ENCODE results near the gene PPM1L. TPM values are rescaled to one million over a fixed set of nuclear protein-coding genes. Genes with fewer than 3 reads are reported as not detected.

Gene PPM1L
- total RNA-seq, 4 donors from 2014 or later, result 31.5 to 40.2 (median 34.0) TPM

DNA sequence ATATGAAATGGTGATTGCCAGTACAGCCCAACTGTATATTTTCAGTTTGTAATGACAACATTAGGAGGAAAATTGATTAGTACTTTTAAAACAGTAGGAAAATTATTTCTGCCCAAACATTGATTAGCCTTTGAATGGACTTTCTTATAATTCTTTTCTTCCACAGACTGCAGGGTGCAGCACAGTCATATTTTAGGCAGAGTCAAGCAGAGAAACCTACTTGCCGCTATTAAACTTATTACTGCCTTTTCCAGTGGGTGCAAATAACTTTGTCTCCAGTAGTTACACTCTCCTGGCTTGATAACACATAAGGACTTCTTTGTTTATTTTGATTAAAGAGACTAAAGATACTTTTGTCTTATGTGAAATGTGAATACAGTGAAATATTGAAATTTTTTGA, 85.4 kb downstream of the PPM1L start:
- Histone ChIP-seq H3K4me3 (no peak overlapping the region), H3K27ac (no peak overlapping the region), H3K36me3 (no peaks in the 10 kb centered on the region), H3K27me3 (no peaks in the 10 kb centered on the region), H3K9me3 (no peaks in the 10 kb centered on the region), H3K4me1 (no peaks in the 10 kb centered on the region)
- no peak for DNase-seq (ENCODE audit: low spot score in 2 of 2)
- 92% methylated on average over 1 of the region's 1 CpG for WGBS
- TF ChIP-seq POLR2A (IDR thresholded peaks at IDR 0.05) (no peak), POLR2AphosphoS5 (IDR thresholded peaks at IDR 0.05) (no peak), EP300 (IDR thresholded peaks at IDR 0.05) (no peak)
- TF ChIP-seq, protein P1, sequence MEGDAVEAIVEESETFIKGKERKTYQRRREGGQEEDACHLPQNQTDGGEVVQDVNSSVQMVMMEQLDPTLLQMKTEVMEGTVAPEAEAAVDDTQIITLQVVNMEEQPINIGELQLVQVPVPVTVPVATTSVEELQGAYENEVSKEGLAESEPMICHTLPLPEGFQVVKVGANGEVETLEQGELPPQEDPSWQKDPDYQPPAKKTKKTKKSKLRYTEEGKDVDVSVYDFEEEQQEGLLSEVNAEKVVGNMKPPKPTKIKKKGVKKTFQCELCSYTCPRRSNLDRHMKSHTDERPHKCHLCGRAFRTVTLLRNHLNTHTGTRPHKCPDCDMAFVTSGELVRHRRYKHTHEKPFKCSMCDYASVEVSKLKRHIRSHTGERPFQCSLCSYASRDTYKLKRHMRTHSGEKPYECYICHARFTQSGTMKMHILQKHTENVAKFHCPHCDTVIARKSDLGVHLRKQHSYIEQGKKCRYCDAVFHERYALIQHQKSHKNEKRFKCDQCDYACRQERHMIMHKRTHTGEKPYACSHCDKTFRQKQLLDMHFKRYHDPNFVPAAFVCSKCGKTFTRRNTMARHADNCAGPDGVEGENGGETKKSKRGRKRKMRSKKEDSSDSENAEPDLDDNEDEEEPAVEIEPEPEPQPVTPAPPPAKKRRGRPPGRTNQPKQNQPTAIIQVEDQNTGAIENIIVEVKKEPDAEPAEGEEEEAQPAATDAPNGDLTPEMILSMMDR (IDR thresholded peaks at IDR 0.05), result no peak

DNA sequence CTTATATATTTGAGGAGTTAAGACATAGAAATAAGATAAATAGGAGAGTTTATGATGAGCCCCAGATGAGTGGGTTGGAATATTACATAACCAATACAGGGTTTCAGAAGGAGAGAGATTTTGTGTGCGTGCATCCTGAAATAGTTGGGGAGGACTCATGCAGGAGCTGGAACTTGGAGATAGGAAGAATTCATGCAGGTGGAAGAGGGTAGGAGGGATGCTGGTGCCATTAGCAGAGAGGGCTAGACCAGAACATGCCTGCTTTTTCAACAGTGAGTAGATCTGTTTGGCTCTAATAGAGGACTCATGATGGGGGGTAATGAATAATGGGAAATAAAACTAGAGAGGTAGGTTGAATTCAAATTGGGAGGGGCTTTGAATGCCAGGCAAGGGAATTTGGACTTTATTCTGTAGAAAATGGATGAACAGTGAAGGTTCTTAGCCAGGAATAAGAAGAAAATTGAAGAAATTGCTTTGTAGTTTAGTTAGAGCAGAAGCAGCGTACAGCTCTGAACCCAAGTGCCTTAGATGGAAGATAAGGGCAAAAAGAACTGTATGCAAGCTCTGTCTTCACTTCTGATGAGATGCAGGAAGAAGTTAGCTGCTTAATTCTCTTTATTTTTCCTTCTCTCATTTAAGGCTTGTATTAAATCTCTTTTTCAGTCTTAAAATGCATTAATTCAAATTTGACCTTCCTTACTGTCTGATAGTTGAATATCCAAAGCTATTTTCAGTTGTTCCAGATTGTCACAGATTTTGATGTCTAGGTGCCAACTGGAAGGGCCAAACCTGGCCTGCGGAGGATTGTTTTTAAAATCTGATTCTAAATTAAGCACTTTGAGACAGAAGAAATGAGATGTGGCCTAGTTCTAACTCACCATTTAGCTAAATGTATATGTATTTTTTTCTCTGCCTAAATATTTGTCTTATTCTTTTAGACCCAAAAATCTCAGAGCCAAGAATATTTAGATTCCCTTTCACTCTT, 86.3 kb downstream of the PPM1L start:
- Histone ChIP-seq H3K4me3 (no peak overlapping the region), H3K27me3 (no peaks in the 10 kb centered on the region), H3K9me3 (no peaks in the 10 kb centered on the region), H3K27ac (no peak overlapping the region), H3K36me3 (no peaks in the 10 kb centered on the region), H3K4me1 (no peaks in the 10 kb centered on the region)
- TF ChIP-seq EP300 (IDR thresholded peaks at IDR 0.05) (no peak), POLR2AphosphoS5 (IDR thresholded peaks at IDR 0.05) (no peak), POLR2A (IDR thresholded peaks at IDR 0.05) (no peak)
- TF ChIP-seq, protein P1 (IDR thresholded peaks at IDR 0.05), result no peak
- no peak for DNase-seq (ENCODE audit: low spot score in 2 of 2)
- WGBS, result 78% methylated on average over 3 of the region's 3 CpGs

DNA sequence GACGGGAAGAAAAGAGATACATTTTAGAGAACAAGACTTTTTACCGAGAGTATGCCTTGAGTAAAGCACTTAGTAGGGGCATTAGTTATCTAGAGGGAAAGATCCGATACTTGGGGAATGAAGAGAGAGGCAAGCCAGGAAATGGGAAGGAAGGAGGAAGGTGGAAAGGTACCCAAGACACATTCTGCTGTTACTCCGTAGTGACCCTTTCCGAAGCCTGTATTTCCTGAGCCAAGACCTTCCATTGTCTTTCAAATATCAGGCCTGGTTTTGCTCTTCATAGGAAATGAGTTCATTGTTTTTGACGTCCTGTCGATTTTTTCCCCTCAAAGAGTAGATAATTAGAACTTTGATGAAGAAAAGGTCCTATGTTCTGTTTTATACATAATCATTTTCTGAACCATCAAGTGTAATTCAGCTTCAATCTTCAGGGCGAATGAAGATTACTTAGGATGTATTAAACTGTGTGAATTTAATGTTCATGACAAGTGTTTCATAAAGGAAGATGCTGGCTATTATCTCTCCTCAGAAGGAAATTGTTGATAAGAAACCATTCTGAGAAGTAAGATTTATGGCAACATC, 95.7 kb downstream of the PPM1L start:
- H3K4me1 ChIP-seq, result no peaks in the 10 kb centered on the region
- no peak for DNase-seq (ENCODE audit: low spot score in 2 of 2)
- H3K27ac ChIP-seq, result no peak overlapping the region
- no peak overlapping the region for H3K4me3 ChIP-seq
- H3K27me3 ChIP-seq, result no peaks in the 10 kb centered on the region
- no peaks in the 10 kb centered on the region for H3K9me3 ChIP-seq
- TF ChIP-seq POLR2A (IDR thresholded peaks at IDR 0.05) (no peak), EP300 (IDR thresholded peaks at IDR 0.05) (no peak), POLR2AphosphoS5 (IDR thresholded peaks at IDR 0.05) (no peak)
- TF ChIP-seq, protein P1 (IDR thresholded peaks at IDR 0.05), result no peak
- H3K36me3 ChIP-seq, result no peaks in the 10 kb centered on the region
- 92% methylated on average over 8 of the region's 8 CpGs for WGBS

DNA sequence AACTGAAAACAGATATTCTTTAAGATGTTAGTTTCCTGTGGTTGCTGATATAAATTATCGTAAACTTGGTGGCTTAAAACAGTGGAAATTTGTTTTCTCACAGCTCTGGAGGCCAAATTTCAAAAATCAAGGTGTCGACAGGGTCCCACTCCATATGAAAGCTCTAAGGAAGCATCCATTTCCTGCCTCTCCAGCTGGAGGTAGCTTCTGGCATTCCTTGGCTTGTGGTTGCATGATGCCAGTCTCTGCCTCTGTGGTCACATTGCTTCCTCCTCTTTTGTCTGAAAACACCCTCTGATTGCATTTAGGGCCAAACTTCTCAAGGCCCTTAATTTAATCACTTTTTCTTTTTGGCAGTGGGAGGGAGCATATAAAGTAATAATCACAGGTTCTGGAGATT, 96.8 kb downstream of the PPM1L start:
- Histone ChIP-seq H3K4me1 (no peaks in the 10 kb centered on the region), H3K4me3 (no peak overlapping the region), H3K36me3 (no peaks in the 10 kb centered on the region), H3K9me3 (no peaks in the 10 kb centered on the region), H3K27ac (no peak overlapping the region), H3K27me3 (no peaks in the 10 kb centered on the region)
- 100% methylated on average over 2 of the region's 2 CpGs for WGBS
- DNase-seq (ENCODE audit: low spot score in 2 of 2), result no peak
- TF ChIP-seq EP300 (IDR thresholded peaks at IDR 0.05), result no peak
- TF ChIP-seq POLR2A (IDR thresholded peaks at IDR 0.05), result no peak
- TF ChIP-seq, protein P1 (IDR thresholded peaks at IDR 0.05), result no peak
- TF ChIP-seq POLR2AphosphoS5 (IDR thresholded peaks at IDR 0.05), result no peak

DNA sequence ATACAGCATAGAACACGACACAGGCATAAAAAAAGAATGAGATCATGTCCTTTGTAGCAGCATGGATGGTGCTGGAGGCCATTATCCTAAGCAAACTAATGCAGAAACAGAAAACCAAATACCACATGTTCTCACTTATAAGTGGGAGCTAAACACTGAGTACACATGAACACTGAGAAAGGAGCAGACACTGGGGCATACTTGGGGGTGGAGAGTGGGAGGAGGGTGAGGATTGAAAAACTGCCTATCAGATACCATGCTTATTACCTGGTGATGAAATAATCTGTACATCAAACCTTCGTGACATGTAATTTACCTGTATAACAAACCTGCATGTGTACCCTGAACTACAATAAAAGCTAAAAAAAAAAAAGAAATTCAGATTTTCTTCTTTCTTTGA, 100.4 kb downstream of the PPM1L start:
- Histone ChIP-seq H3K4me3 (no peak overlapping the region), H3K36me3 (no peaks in the 10 kb centered on the region), H3K27ac (no peak overlapping the region), H3K27me3 (no peaks in the 10 kb centered on the region), H3K4me1 (no peaks in the 10 kb centered on the region), H3K9me3 (no peaks in the 10 kb centered on the region)
- WGBS, result 79% methylated on average over 2 of the region's 2 CpGs
- TF ChIP-seq, protein P1 (IDR thresholded peaks at IDR 0.05), result no peak
- no peak for TF ChIP-seq EP300 (IDR thresholded peaks at IDR 0.05)
- TF ChIP-seq POLR2AphosphoS5 (IDR thresholded peaks at IDR 0.05), result no peak
- TF ChIP-seq POLR2A (IDR thresholded peaks at IDR 0.05), result no peak
- no peak for DNase-seq (ENCODE audit: low spot score in 2 of 2)

Measured in suprapubic skin (tissue), 4 donors.